ACC112 (cell line): ENCODE data around the gene SHISAL1.

Source experiments
- H2AFZ ChIP-seq: fragments of 200-600 bp; sonication (generic); one replicate; pipeline ENCODE4 v1.6.0; 2017; ENCODE audit warnings: antibody characterized with exemption, low read length; ENCODE audit not compliant: unreplicated experiment
- H3K27ac ChIP-seq: fragments of 200-600 bp; sonication (generic); 2 replicates; pipeline ENCODE4 v1.5.1; 2014; ENCODE audit warnings: low read depth, mild to moderate bottlenecking, antibody characterized with exemption, low read length, moderate library complexity
- H3K27me3 ChIP-seq: fragments of 200-600 bp; sonication (generic); 2 replicates; pipeline ENCODE4 v1.6.1; 2014; ENCODE audit warnings: mild to moderate bottlenecking, antibody characterized with exemption, low read length, moderate library complexity, mixed read lengths; ENCODE audit not compliant: insufficient read depth
- H3K36me3 ChIP-seq: fragments of 200-600 bp; sonication (generic); 2 replicates; pipeline ENCODE4 v1.6.1; 2016; ENCODE audit warnings: mild to moderate bottlenecking, antibody characterized with exemption, low read length, moderate library complexity, mixed read lengths; ENCODE audit not compliant: insufficient read depth
- H3K4me1 ChIP-seq: fragments of 200-600 bp; sonication (generic); one replicate; pipeline ENCODE4 v1.6.1; 2016; ENCODE audit warnings: low read length, mixed read lengths; ENCODE audit not compliant: insufficient read depth, unreplicated experiment, control insufficient read depth
- H3K4me3 ChIP-seq: fragments of 200-600 bp; sonication (generic); 2 replicates; pipeline ENCODE4 v1.5.1; 2014; ENCODE audit warnings: mild to moderate bottlenecking, low read depth, low read length
- H3K79me2 ChIP-seq: fragments of 200-600 bp; sonication (generic); one replicate; pipeline ENCODE4 v1.6.0; 2016; ENCODE audit warnings: low read length; ENCODE audit not compliant: control insufficient read depth, unreplicated experiment, insufficient read depth

Gene SHISAL1

GRCh38 chr22:44256556-44257485 is 55.9 kb downstream of the SHISAL1 start:
- no peaks in the 10 kb centered on the region for H3K27me3 ChIP-seq
- no peaks in the 10 kb centered on the region for H3K36me3 ChIP-seq
- H3K4me1 ChIP-seq, result no peaks in the 10 kb centered on the region
- H3K27ac ChIP-seq, result no peak overlapping the region
- no peak overlapping the region for H3K4me3 ChIP-seq
- no peaks in the 10 kb centered on the region for H3K79me2 ChIP-seq
- H2AFZ ChIP-seq, result no peak overlapping the region

- Histone ChIP-seq H3K27ac (no peak overlapping the region), H3K27me3 (no peaks in the 10 kb centered on the region), H2AFZ (no peak overlapping the region), H3K4me1 (no peaks in the 10 kb centered on the region), H3K36me3 (no peaks in the 10 kb centered on the region), H3K79me2 (no peaks in the 10 kb centered on the region), H3K4me3 (no peak overlapping the region)
Measured at GRCh38 chr22:44256085-44256484, 56.7 kb downstream of the SHISAL1 start.

GRCh38 chr22:44254811-44255210 is 57.9 kb downstream of the SHISAL1 start:
- H3K27me3 ChIP-seq, result no peaks in the 10 kb centered on the region
- no peaks in the 10 kb centered on the region for H3K36me3 ChIP-seq
- no peak overlapping the region for H3K27ac ChIP-seq
- H3K79me2 ChIP-seq, result no peaks in the 10 kb centered on the region
- H3K4me3 ChIP-seq, result no peak overlapping the region
- no peak overlapping the region for H2AFZ ChIP-seq
- H3K4me1 ChIP-seq, result no peaks in the 10 kb centered on the region

GRCh38 chr22:44249376-44250147 is 63.2 kb downstream of the SHISAL1 start:
- Histone ChIP-seq H3K79me2 (no peaks in the 10 kb centered on the region), H3K4me3 (no peak overlapping the region), H3K27me3 (no peaks in the 10 kb centered on the region), H2AFZ (no peak overlapping the region), H3K36me3 (no peaks in the 10 kb centered on the region), H3K27ac (no peak overlapping the region), H3K4me1 (no peaks in the 10 kb centered on the region)

GRCh38 chr22:44248926-44249325 is 63.8 kb downstream of the SHISAL1 start:
- Histone ChIP-seq H3K79me2 (no peaks in the 10 kb centered on the region), H2AFZ (no peak overlapping the region), H3K36me3 (no peaks in the 10 kb centered on the region), H3K27ac (no peak overlapping the region), H3K4me1 (no peaks in the 10 kb centered on the region), H3K4me3 (no peak overlapping the region), H3K27me3 (no peaks in the 10 kb centered on the region)

GRCh38 chr22:44247923-44248892 is 64.5 kb downstream of the SHISAL1 start:
- Histone ChIP-seq H3K79me2 (no peaks in the 10 kb centered on the region), H3K27me3 (no peaks in the 10 kb centered on the region), H3K4me1 (no peaks in the 10 kb centered on the region), H2AFZ (no peak overlapping the region), H3K4me3 (no peak overlapping the region), H3K36me3 (no peaks in the 10 kb centered on the region), H3K27ac (no peak overlapping the region)

- H3K27me3 ChIP-seq, result no peaks in the 10 kb centered on the region
- H3K36me3 ChIP-seq, result no peaks in the 10 kb centered on the region
- no peak overlapping the region for H3K27ac ChIP-seq
- no peak overlapping the region for H2AFZ ChIP-seq
- no peak overlapping the region for H3K4me3 ChIP-seq
- no peaks in the 10 kb centered on the region for H3K79me2 ChIP-seq
- H3K4me1 ChIP-seq, result no peaks in the 10 kb centered on the region
Measured at GRCh38 chr22:44247346-44247745, 65.4 kb downstream of the SHISAL1 start.

GRCh38 chr22:44246615-44247326 is 66.0 kb downstream of the SHISAL1 start:
- no peak overlapping the region for H3K27ac ChIP-seq
- no peaks in the 10 kb centered on the region for H3K36me3 ChIP-seq

GRCh38 chr22:44245867-44246266 is 66.9 kb downstream of the SHISAL1 start:
- no peaks in the 10 kb centered on the region for H3K4me1 ChIP-seq
- H3K27me3 ChIP-seq, result no peaks in the 10 kb centered on the region
- no peaks in the 10 kb centered on the region for H3K79me2 ChIP-seq
- H3K27ac ChIP-seq, result no peak overlapping the region
- no peak overlapping the region for H2AFZ ChIP-seq
- H3K4me3 ChIP-seq, result no peak overlapping the region
- H3K36me3 ChIP-seq, result no peaks in the 10 kb centered on the region

More at GRCh38 chr22:44246615-44247326, 66.0 kb downstream of the SHISAL1 start:
- no peaks in the 10 kb centered on the region for H3K79me2 ChIP-seq
- H3K4me1 ChIP-seq, result no peaks in the 10 kb centered on the region
- no peak overlapping the region for H3K4me3 ChIP-seq
- H3K27me3 ChIP-seq, result no peaks in the 10 kb centered on the region
- no peak overlapping the region for H2AFZ ChIP-seq

- Histone ChIP-seq H3K27ac (no peak overlapping the region), H3K27me3 (no peaks in the 10 kb centered on the region)
Measured at GRCh38 chr22:44245438-44245837, 67.3 kb downstream of the SHISAL1 start.

More at GRCh38 chr22:44245438-44245837, 67.3 kb downstream of the SHISAL1 start:
- Histone ChIP-seq H3K4me1 (no peaks in the 10 kb centered on the region), H2AFZ (no peak overlapping the region), H3K36me3 (no peaks in the 10 kb centered on the region), H3K4me3 (no peak overlapping the region), H3K79me2 (no peaks in the 10 kb centered on the region)
